RKO (cell line): ENCODE measurements around the gene ACTL10.
A peak's percentile ranks its signal among the peaks of the same experiment; 100 is the strongest.

ENCODE experiments used
- DNase-seq: peaks from one replicate; pipeline ENCODE4 v3.0.0-alpha.2; 2016; ENCODE audit warnings: low spot score

The ACTL10 gene

DNA sequence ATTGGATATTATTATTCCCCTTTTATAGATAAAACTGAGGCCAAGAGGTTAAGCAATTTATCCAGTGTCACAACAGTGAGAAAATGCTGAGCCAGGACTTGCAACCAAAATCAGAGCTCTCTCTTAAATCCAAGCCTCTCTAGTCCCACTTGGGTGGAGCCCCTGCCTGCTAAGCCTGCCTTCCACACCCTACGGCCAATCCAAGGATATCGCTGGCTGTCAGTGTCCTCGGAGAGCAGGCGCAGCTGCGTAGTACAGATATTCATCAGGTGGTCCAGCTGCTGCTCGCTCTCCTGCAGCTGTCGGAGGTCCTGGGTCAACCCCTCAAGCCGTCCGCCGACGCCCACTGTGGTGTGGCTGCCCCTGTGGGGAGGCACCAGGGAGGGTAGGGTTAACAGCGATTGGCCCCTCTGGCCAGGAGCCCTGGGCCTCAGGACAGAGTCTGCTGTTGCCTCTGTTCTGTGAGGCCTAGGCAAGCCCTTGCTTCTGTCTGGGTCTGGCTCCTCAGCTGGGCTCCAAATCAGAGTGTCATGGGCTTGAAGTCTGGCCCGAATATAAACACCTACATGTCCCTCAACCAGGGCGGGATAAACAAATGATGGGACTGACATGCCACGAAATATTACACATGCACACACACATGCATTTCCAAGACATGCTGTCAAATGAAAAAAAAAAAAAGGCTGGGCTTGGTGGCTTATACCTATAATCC is 11.4 kb downstream of the ACTL10 start:
- DNase-seq, result no peak

DNA sequence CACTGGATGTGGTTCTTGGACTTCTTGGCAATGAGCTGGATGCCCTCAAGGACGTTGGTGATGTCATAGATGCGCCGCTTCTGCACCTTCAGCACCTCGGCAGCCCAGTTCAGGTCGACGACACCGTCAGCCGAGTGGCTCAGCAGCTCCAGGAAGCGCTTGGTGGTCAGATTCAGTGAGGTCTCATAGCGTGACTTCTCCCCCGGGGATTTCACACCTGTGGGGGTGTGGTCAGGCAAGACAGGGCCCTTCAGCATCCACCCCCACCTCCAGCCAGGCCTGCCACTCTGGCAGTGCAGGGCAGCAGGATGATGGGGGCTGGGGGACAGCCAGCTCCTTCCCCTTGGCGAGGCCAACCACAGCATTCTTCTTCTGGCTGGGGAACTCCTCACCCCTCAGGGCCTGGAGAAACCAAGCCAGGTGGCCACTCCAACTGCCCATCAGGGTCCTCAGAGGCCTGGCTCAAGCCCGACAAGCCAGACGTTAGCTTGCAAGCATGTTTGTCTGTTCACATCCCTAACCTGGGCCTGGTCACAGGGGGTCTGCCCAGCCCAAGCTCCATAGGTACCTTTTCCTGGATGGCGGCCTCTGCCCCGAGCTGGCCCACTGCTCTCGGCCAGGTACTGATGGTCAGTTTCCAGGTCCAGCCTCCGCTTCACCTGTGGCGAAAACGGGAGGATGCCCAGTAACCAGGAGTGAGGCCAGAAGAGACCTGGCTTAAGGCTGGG is 13.2 kb downstream of the ACTL10 start:
- no peak for DNase-seq

DNA sequence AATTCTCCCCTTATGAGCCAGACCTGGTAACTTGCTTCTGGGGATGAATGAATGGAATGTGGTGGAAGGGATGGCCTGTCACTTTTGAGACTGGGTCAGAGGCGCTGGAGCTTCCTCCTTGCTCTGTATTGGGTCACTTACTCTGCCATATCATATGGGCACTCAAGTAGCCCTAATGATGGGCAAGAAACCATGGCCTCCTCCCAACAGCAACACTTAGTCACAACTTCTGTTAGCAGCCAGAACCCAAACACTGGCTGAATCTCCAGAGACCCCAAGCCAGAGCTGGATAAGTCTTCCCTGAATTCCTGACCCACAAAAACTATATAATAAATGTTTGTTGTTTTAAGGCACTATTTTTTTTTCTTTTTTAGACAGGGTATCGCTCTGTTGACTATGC is 13.9 kb downstream of the ACTL10 start:
- no peak for DNase-seq

DNA sequence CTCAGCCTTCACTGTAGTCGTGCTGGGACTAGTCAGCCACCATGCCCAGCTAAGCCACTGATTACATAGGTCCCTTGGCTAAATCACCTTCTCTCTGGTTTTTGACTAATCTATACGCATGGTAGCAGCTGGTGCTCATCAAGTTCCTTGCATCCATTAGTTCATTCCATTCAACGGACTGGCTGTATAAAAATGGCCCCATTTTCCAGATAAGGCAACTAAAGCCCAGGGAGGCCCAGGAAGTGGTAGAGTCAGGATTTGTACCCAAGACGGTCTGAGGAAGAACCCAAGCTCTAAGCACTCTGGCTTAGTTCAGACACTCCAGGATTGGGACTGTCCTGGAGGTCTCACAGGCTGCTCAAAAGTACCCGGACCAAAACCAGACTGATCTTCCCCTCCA is 14.5 kb downstream of the ACTL10 start:
- no peak for DNase-seq

DNA sequence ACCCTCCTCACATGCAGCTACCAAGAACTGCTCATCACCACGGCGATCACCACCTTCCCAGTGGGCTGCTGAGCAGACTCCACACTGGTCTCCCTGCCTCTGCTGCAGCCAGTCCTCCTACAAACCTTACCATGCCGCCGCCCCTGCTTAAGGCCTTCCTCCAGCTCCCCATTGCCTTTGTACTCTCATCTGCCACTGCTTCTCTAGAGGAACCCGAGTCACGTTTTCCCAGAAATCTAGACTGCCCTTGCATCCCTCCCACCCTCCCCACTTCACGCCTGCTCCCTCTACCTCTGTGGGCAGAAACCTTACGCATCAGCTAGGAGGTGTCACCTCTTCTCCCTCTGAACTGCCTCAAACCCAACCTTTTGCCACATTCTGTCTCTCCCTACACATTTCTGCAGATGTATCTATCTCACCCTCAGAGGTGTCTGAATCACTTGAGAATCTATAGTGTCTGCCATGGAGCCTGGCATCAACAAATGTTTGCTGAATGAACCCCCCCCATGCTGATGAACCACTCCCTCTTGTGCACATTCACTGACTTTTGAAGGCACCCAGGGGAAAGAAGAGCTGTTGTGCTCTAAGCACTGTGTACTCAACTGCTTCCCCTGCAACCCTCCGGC is 15.1 kb downstream of the ACTL10 start:
- DNase-seq, result no peak

DNA sequence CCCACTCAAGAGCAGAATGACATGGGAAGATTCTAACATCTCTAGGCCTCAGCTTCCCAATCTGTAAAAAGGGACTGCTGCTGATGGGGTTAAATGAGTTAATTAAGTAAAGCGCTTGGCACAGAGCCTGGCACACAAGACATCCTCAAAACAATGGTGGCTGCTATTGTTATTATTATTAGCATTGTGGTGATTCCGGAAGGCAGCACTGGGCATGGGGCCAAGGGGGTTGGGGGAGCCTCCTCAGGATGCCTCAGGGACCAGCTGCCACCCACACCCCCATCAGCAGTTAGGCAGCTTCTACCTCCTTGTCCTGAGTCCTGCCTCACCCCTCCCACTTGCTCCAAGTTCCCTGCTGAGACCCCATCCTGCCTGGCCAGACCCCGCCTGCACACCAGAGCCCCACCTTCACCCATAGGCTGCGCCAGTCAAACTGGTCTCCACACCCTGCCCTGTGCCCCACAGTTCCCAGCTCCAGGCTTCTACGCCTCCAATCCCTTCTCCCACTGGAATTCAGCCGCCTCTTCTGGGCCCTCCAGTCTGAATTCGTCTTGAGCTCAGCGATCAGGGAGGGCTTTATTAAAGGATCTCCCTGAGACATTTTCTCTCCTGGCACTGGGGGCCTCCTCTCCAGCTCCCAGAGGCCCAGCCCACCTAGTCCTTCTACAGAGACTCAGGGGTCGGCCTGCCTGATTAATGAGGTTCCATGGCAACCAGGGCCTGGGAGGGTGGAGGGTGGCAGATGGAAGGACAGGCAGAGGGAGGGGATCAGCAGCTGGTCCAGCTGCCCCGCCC is 18.0 kb downstream of the ACTL10 start:
- no peak for DNase-seq

DNA sequence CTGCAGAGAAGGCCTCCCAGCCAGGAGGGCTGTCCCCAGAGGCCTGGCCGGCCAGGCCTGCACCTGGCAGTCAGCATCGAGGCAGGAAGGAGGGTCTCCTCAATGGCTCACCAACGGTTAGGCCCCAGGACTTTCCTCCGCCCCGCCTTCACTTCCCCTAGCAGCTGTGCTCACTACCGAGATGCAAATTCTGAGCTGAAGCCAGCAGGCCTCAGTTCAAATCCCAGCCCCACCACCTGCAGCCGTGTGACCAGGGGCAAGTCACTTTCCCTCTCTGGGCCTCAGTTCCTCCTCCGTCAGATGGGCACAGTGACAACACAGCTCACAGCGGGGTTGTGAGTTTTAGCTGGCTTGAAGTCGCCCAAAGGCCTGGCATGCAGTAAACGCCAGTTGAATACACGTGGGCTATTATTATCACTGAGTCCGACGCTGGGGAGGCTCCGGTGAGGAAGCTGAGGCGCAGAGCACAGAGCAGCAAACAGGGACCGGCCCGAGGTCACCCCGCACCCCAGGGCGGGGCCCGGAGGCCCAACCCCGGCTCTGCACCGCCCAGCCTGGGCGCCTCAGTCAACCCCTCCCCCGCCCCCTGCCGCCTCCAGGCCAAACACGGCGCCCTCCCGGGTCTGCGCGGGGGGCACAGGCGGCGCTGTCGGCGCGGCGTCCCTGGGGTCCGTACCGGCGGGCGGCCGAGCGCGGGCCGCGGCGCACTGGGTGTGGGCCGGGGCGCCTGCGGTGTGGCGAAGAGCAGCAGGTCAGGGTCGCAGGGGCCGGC is 18.8 kb downstream of the ACTL10 start:
- peak; percentile 79 for DNase-seq

DNA sequence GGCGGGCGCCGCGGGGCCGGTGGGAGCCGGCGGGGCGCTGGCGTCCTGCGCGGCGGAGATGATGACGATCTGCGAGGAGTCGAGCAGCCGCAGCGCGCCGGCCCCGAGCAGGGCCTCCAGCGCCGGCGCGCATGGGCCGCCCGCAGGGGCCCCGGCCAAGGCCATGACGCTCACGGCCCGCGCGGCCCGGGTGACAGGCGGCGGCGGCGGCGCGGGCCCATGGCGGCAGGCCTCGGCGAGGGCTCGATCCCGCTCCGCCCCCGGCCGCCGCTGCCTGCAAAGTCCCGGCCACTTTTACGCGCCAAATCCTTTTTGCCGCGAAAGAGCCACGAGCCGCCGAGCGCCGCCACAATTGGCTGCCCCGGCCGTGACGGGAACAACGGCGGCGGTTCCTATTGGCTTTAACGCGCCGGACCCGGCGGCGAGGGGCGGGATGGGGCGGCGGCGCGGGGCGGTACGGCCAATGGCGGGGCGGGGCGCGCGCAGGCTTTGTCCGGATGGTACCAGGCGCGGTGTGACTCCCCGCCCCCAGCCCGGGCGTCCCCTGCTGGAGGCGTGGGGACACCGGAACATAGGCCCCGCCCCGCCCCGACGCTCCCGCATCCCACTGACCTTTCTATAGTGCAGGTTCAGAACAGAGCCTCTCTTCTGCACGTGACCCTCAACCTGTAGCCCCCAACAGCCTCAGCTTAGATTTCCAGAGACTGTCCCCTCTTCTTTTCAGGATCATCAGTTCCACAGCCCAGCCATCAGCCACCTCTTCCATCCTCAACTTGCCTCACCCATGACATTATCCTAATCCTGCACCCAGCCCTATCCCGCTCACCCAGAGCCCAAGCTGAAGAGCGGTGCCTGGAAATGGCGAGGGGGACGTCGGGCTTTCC is 19.6 kb downstream of the ACTL10 start, which contains the start of gene E2F1:
Gene E2F1, minus strand, starts transcription at position 286 of the 884 bp plus-strand sequence. Its CDS starts 121 bp downstream, at position 165.
- DNase-seq, result peak; percentile 97

DNA sequence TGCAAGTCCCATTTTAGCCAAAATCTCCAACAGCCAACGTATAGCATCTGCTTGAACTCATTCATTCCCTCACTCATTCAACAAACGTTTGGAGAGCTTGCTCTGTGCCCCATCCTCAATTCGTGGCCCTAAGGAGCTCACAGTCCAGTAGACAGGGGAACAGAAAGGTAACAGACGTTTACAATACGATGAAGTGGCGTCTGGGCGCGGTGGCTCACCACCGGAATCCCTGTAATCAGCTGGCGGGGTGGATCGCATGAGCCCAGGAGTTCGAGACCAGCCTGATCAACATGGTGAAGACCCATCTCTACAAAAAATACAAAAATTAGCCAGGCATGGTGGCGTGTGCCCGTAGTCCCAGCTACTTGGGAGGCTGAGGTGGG is 20.2 kb downstream of the ACTL10 start:
- no peak for DNase-seq

DNA sequence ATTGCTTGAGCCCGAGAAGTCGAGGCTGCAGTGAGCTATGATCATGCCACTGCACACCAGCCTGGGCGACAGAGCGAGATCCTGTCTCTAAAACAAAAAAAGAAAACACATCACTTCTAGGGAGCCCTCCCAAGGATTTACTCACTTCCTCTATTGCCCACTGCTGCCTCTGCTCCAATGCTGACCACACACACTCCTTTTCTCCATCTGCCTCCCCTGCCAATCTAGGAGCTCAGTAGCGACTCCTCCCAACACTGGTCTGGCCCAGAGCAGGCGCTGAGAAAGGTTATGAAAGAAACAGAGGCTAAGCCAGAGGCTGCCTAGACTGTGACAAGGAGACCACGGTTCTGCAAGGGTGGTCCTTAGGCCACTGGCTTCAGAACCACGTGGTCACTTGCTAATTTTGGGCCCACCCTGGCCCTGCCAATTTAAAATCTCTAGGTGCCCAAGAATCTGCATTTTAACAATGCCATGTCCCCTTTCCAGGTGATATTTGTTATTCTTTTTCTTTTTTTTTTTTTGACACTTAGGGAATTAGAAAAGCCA is 20.7 kb downstream of the ACTL10 start:
- DNase-seq, result no peak

DNA sequence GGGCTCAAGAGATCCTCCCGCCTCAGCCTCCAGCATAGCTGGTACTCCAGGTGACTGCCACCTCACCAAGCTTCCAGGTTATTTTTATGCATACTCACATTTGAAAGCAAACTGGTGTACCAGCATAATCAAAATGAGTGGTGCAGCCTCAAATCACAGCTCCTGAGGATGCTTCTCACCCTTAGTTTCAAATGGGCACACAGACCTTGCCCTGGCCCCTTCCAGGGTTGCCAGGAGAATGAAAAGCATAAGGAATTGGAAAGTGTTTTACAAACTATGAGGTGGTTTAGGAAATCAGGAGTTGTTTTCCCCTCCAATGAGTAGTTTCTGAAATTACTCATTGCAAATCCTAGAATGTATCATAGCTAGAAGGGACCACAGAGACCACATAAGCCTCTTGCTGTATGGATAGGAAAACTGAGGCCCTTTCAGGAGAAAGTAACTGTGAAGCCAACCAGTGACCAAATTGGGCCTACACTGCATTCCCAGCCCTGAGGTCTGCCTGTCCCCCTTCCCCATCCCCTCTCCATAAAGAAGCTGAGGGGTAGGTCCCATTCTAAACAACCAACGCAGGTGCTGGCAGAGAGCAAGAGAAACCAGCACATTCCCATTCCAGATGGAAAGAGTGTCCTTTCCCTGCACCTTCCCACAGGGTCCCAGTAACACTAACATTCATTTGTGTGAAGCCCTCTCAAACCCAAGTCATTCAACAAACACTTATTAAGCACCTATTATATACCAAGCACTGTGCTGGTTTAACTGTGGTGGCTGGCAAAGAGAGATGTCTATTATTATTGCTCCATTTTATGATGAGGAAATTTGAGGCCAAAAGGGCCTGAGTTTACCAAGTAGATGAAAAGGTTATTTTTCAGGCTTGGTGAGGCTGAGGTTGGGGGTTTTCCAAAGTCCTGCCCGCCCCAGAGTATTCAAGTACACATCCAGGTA is 21.5 kb downstream of the ACTL10 start:
- DNase-seq, result no peak

DNA sequence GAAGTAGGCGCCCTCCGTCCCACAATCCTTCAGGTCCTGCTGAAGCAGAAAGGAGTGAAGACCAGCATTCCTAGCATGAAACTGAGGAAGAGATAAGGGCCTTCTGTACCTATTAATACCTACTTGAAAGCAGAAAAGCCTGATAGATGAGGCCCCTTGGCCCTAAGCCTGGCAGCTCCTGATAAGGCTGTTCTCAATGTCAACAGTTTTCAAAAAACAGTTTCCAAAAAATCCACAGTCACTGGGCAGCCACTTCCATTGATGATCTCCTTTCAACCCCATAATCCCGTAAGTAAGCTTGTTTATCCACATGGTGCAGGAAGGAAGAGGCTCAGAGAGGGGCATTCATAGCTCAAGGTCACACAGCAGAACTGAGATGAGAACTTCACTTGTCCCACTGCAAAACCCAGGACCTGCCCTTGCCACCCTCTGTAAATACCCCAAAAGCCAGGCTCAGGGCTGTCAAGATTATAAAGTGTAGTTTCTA is 22.2 kb downstream of the ACTL10 start:
- DNase-seq, result no peak

DNA sequence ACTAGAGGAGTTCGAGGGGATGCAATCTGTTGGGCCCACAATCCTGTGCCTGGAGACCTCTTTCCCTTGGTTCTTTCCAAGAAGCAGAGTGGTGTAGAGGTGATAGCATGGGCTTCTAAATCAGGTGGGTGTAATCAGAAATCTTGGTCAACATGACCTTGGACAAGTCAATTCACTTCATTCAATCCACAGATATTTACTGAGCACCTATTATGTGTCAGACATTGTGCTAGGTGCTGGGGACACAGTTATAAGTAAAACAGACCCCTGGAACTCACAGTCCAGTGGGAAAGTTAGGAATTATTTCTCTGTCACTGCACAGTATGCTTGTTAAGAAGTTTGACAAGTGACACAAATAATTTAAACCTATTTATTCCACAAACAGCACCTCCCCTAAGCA is 22.8 kb downstream of the ACTL10 start:
- DNase-seq, result no peak

DNA sequence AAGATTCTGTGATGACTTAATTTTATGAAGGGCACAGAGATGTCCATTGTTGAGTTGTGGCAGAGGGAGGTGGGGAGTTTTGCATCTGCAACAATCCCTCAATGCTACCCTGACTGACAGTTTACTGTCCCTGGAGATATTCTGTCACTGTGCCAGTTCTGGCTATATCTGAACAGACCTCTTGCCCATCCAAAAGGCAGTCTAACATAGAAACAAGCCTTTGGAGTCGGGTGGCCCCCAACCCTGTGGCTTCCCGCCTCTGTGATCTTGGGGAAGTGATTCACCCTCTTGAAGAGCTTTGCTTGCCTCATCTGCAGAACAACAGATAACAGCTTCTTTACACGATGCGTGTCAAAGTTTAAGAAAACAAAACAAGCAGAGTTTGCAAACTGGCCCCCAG is 23.2 kb downstream of the ACTL10 start:
- DNase-seq, result no peak

DNA sequence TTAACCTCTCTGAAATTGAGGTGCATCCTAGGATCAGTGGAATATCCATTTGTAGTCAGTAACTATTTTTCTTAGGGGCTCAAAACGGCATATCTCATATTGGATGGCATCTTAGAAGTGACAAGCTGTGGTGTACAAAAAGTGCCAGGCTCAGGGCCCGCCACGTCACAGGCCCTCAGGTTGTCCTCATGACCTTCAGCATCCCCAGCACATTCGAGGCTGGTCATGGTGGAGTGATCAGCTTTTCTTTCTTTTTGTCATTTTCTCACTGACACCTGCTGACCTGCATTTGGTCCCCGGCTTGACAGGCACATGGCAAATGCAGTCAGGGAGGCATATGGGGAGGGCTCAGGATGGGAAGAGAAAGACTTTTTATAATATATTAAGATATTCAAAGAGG is 26.5 kb downstream of the ACTL10 start:
- no peak for DNase-seq

DNA sequence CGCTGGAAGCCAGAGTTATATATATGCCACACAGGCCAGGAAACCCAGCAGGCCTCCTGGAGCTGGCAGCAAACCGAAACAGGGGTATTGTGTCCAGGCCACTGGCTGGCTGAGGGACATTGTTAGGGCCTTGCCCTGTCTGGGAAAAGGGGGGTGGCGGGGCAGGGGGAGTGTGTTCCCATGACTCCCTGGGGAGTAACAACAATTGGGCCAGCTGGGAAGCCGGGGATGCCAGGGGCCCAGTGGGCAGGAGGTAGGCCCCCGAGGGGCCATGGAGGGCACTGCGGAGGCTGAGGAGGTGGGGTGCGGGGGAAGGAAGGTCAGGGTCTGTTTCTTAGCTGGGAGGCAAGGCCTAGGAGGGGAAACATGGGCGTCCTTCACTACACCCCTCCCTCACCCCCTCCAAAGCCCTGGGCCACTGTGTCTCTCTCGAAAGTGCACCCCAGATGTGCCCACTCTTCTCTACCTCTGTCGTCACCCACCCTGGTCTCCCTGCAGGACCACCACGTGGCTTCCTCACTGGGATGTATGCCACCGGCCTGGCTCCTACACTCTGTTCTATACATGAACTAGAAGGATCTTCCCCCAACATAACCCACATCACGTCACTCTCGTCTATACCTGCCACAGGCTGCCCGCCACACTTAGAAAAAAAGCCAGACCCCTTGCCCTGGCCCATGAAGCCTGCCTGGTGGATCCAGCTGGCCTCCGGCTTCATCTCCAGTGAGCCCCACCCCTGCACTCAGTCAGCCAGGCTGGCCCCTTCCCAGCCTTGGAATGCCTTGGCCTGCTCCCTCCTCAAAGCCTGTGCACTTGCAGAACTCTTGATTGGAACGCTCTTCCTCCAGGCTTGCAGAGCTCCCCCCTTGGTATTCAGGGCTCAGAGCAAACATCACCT is 27.2 kb downstream of the ACTL10 start:
- no peak for DNase-seq

DNA sequence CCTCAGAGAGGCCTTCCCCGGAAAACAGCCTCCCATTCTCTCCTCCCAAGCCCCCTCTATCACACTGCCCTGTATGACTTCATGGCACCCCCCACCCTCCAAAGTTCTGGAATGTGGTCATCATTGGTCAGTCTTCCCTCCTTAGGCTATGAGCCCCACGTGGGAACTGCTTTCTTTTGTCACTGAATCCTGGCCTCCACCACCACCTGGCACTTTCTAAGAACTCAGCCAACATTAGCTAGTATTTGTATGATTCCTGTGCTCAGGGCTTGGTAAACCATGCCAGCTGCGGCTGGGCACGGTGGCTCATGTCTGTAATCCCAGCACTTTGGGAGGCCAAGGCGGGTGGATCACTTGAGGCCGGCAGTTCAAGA is 27.9 kb downstream of the ACTL10 start:
- no peak for DNase-seq

DNA sequence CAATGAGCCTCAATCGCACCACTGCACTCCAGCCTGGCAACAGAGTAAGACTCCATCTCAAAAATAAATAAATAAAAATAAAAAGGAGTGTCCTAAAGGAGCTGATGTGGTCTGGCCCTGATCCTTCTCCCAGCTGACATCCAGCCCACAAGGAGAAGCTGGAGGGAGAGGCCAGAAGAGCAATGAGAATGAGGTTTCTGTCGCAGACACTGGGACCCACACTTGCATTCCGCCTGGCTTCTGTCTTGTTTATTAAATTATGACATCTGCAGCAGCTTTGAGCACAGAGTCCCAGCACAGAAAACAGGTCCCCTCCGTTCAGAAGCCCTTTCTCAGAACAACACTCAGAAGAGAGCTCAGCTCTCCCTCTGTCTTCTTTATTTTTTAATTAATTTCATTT is 29.7 kb downstream of the ACTL10 start:
- DNase-seq, result no peak
